Measurements from ENCODE around the gene RNF14. TPM values are rescaled to one million over a fixed set of nuclear protein-coding genes. Genes with fewer than 3 reads are reported as not detected.
A peak's percentile ranks its signal among the peaks of the same experiment; 100 is the strongest.

The RNF14 gene
- total RNA-seq, 1 experiment from 2014 or later: 72.1 TPM

- Histone ChIP-seq H3K36me3 (ENCODE audit: control insufficient read depth, insufficient read depth, low read length) (no peaks in the 10 kb centered on the region; the same call in 1 of the 2 replicates), H3K4me3 (ENCODE audit: low read depth in 2 of 2, low read length in 2 of 2) (no peak overlapping the region), H3K4me1 (ENCODE audit: control insufficient read depth, insufficient read depth, low read length) (peaks cover 25% of the 10 kb centered on the region), H3K9me3 (ENCODE audit: control insufficient read depth, insufficient read depth, low read depth, low read length) (peaks cover 4% of the 10 kb centered on the region; the same call in 1 of the 2 replicates), H3K27me3 (ENCODE audit: control insufficient read depth, insufficient read depth, low read length) (no peaks in the 10 kb centered on the region), H3K27ac (ENCODE audit: low read length) (no peak overlapping the region)
- POLR2A ChIA-PET: no interaction called here
- ATAC-seq (no peak), DNase-seq (ENCODE audit: low read depth, low spot score) (peak; percentile 71)
- CTCF ChIA-PET: interaction anchor here (1.2 kb wide), 1 partner anchor 25 kb away, joined by 4 read pairs; no protein-coding TSS in a partner anchor
- in situ Hi-C loops (cut with HindIII; ENCODE audit: low pct_unique_long_range_greater_than_20kb, low sequenced_read_pairs) (no loop called here), intact Hi-C loops (cut with micrococcal nuclease; ENCODE audit: unreplicated experiment) (no loop called here)
- BruUV-seq (replicated peaks): no TSS peak
- no peak for TF ChIP-seq REST (IDR thresholded peaks at IDR 0.05; ENCODE audit: insufficient read depth in 1 of 2, low read depth in 2 of 2, low read length in 1 of 2)
Observed at GRCh38 chr5:142015781-142016533, 47.1 kb downstream of the RNF14 start.

GRCh38 chr5:142016556-142016955, 47.7 kb downstream of the RNF14 start:
- DNase-seq (ENCODE audit: low read depth, low spot score) (no peak), ATAC-seq (no peak)
- no peak overlapping the region for H3K4me3 ChIP-seq (ENCODE audit: low read depth in 2 of 2, low read length in 2 of 2)
- H3K36me3 ChIP-seq (ENCODE audit: control insufficient read depth, insufficient read depth, low read length): no peaks in the 10 kb centered on the region; the same call in 1 of the 2 replicates
- intact Hi-C loops (cut with micrococcal nuclease; ENCODE audit: unreplicated experiment) (no loop called here), in situ Hi-C loops (cut with HindIII; ENCODE audit: low pct_unique_long_range_greater_than_20kb, low sequenced_read_pairs) (no loop called here)
- H3K27me3 ChIP-seq (ENCODE audit: control insufficient read depth, insufficient read depth, low read length): no peaks in the 10 kb centered on the region
- H3K9me3 ChIP-seq (ENCODE audit: control insufficient read depth, insufficient read depth, low read depth, low read length): peaks cover 4% of the 10 kb centered on the region; the same call in 1 of the 2 replicates
- no TSS peak for BruUV-seq (replicated peaks)
- no peak overlapping the region for H3K27ac ChIP-seq (ENCODE audit: low read length)
- H3K4me1 ChIP-seq (ENCODE audit: control insufficient read depth, insufficient read depth, low read length): peaks cover 25% of the 10 kb centered on the region
- no peak for TF ChIP-seq CTCF (IDR thresholded peaks at IDR 0.05)
- no peak for TF ChIP-seq TCF7L2 (IDR thresholded peaks at IDR 0.05; ENCODE audit: low read depth, low read length)
- TF ChIP-seq REST (IDR thresholded peaks at IDR 0.05; ENCODE audit: insufficient read depth in 1 of 2, low read depth in 2 of 2, low read length in 1 of 2): no peak
- no peak for TF ChIP-seq POLR2AphosphoS5 (IDR thresholded peaks at IDR 0.05; ENCODE audit: low read depth, low read length)
- TF ChIP-seq SIN3A (IDR thresholded peaks at IDR 0.05; ENCODE audit: borderline replicate concordance, insufficient read depth, low read depth, low read length): no peak
- ChIA-PET POLR2A (no interaction called here), CTCF (interaction anchor here (0.7 kb wide), 2 partner anchors 31 to 126 kb away, joined by 11 to 17 read pairs; no protein-coding TSS in a partner anchor)
